Psoas muscle (tissue), 8 donors: ENCODE data around the gene CBLIF. TPM values are rescaled to one million over a fixed set of nuclear protein-coding genes. Genes with fewer than 3 reads are reported as not detected.

ENCODE experiments used
- ATAC-seq, 4 donors: fragments of 200-7000 bp; cut with Tn5 transposase; one replicate each; pipeline ENCODE4 v1.9.1; 2020; ENCODE audit warnings: moderate library complexity in 3 of 4, mild to moderate bottlenecking in 2 of 4
- DNase-seq, 2 donors: peaks; one replicate each; pipeline ENCODE4 v3.0.0-alpha.2; 2020
- H3K27ac ChIP-seq: fragments of 200-600 bp; one replicate; pipeline ENCODE4 v1.8.0; 2022
- H3K27me3 ChIP-seq, 3 donors: fragments of 200-600 bp in 1 of 3; one replicate each; pipeline versions ENCODE4 v1.6.1 to v1.8.0; 2013 to 2022; ENCODE audit warnings: low read length in 2 of 3, mild to moderate bottlenecking in 2 of 3, moderate library complexity in 1 of 3; ENCODE audit not compliant: insufficient read depth in 3 of 3
- H3K36me3 ChIP-seq, 2 donors: fragments of 200-600 bp in 1 of 2; one replicate each; pipeline versions ENCODE4 v1.6.1 to v1.8.0; 2013 to 2022; ENCODE audit warnings: low read depth in 1 of 2, mild to moderate bottlenecking in 1 of 2, moderate library complexity in 1 of 2; ENCODE audit not compliant: insufficient read depth in 1 of 2
- H3K4me1 ChIP-seq: fragments of 200-600 bp; one replicate; pipeline ENCODE4 v1.8.0; 2022
- H3K4me3 ChIP-seq: fragments of 200-600 bp; one replicate; pipeline ENCODE4 v1.8.0; 2022; ENCODE audit warnings: mild to moderate bottlenecking
- H3K9me3 ChIP-seq: fragments of 200-600 bp; one replicate; pipeline ENCODE4 v1.8.0; 2022
- CTCF ChIP-seq: fragments of 200-600 bp; IDR thresholded peaks from one replicate; pipeline ENCODE4 v1.8.0; 2022; ENCODE audit warnings: antibody characterized with exemption
- WGBS, 3 donors: extraction: QIAGEN DNeasy Blood & Tissue Kit; methylation state at CpG; one replicate each; pipeline versions ENCODE4 v1.1.6 to v1.1.7; 2013; 5-methylcytosine and 5-hydroxymethylcytosine counted together
- intact Hi-C, 2 donors: fragments of 100-400 bp; cut with DNase I; formaldehyde crosslinking; loops; one replicate each; pipeline versions ENCODE4 v1.11.0 to v1.14.2; 2022
- polyA plus RNA-seq, 3 donors: library from polyadenylated mRNA; stranded (reverse); fragments of 200-250 nt; gene quantifications; one replicate each; pipeline ENCODE4 v1.2.3, GENCODE V29; 2013
- total RNA-seq, 4 donors: library from RNA; stranded (reverse); fragmentation: NEBNext Ultra II Directional in 2 of 4; extraction: Animal tissue kit (Norgen Biotek cat#: 25700) in 2 of 4; gene quantifications; one replicate each; pipeline versions ENCODE4 v1.2.1 to v1.2.4, GENCODE V29; 2021 to 2023
- donor health status: healthy with polysubstance abuse.
- donor health status: DM: no; HTN: no; CAD: no; lungs with moderate emphysema.
- donor health status: Bipolar disorder and iron deficiency.
- donor health status: healthy.
- donor health status: DM: yes; HTN: yes; CAD: no.
- donor health status: DM: no; HTN: no; CAD: no.
- donor health status: DM: no; HTN: no; CAD: no.
- donor health status: DM: yes; HTN: yes; CAD: no.

The CBLIF gene
- total and polyA plus RNA-seq, 7 donors = 0.05 TPM; not detected in 6

- H3K9me3 ChIP-seq = no peaks in the 10 kb centered on the region
- intact Hi-C loops = no loop called here
- DNase-seq = no peak
- TF ChIP-seq CTCF = no peak
- no peak overlapping the region for H3K4me3 ChIP-seq
- no peak for ATAC-seq
- no peaks in the 10 kb centered on the region for H3K36me3 ChIP-seq
- H3K27ac ChIP-seq = no peak overlapping the region
- H3K4me1 ChIP-seq = no peaks in the 10 kb centered on the region
- no peaks in the 10 kb centered on the region for H3K27me3 ChIP-seq
Measured at GRCh38 chr11:59872076-59872475, 26.8 kb upstream of the CBLIF start.

- WGBS, 3 donors = 85 to 91% (median 90%) methylated on average over 2 of the region's 2 CpGs
- H3K4me3 ChIP-seq = no peak overlapping the region
- H3K9me3 ChIP-seq = no peaks in the 10 kb centered on the region
- no peak overlapping the region for H3K27ac ChIP-seq
- H3K27me3 ChIP-seq = no peaks in the 10 kb centered on the region
- intact Hi-C loops = no loop called here
- H3K36me3 ChIP-seq = no peaks in the 10 kb centered on the region
- ATAC-seq (no peak), DNase-seq (no peak)
- no peak for TF ChIP-seq CTCF
- no peaks in the 10 kb centered on the region for H3K4me1 ChIP-seq
Measured at GRCh38 chr11:59867946-59868345, 22.6 kb upstream of the CBLIF start.

GRCh38 chr11:59866836-59867235 lies 21.5 kb upstream of the CBLIF start:
- H3K4me1 ChIP-seq = no peaks in the 10 kb centered on the region
- H3K9me3 ChIP-seq = no peaks in the 10 kb centered on the region
- DNase-seq = no peak
- TF ChIP-seq CTCF = no peak
- no peak overlapping the region for H3K4me3 ChIP-seq
- no peaks in the 10 kb centered on the region for H3K27me3 ChIP-seq
- WGBS, 3 donors = 85 to 93% (median 88%) methylated on average over 1 of the region's 1 CpG
- no peaks in the 10 kb centered on the region for H3K36me3 ChIP-seq
- H3K27ac ChIP-seq = no peak overlapping the region
- ATAC-seq = no peak
- intact Hi-C loops = no loop called here

GRCh38 chr11:59866397-59866796 lies 21.1 kb upstream of the CBLIF start, which contains the start of gene TCN1:
Gene TCN1 (minus strand): TSS chr11:59866487. CDS start chr11:59866470, 17 bp downstream.
- Histone ChIP-seq H3K4me1 (no peaks in the 10 kb centered on the region), H3K27ac (no peak within 1 kb of the TSS), H3K9me3 (no peaks in the 10 kb centered on the region), H3K36me3 (no peaks in the 10 kb centered on the region), H3K4me3 (no peak within 1 kb of the TSS), H3K27me3 (no peaks in the 10 kb centered on the region)
- ATAC-seq (no peak), DNase-seq (no peak)
- no peak for TF ChIP-seq CTCF
- intact Hi-C loops = no loop called here
- WGBS, 3 donors = 76 to 82% (median 79%) methylated on average over 3 of the region's 3 CpGs

GRCh38 chr11:59865031-59865430 lies 19.7 kb upstream of the CBLIF start:
- Histone ChIP-seq H3K4me3 (no peak overlapping the region), H3K27me3 (no peaks in the 10 kb centered on the region), H3K27ac (no peak overlapping the region), H3K36me3 (no peaks in the 10 kb centered on the region), H3K9me3 (no peaks in the 10 kb centered on the region), H3K4me1 (no peaks in the 10 kb centered on the region)
- ATAC-seq = no peak
- no peak for TF ChIP-seq CTCF
- 48 to 65% (median 56%) methylated on average over 1 of the region's 1 CpG for WGBS, 3 donors
- no peak for DNase-seq
- intact Hi-C loops = no loop called here
